ENCODE measurements around the gene PELI1. TPM values are rescaled to one million over a fixed set of nuclear protein-coding genes. Genes with fewer than 3 reads are reported as not detected.

The PELI1 gene
- total RNA-seq, 4 donors from 2014 or later, result 26.2 to 54.7 (median 37.4) TPM

DNA sequence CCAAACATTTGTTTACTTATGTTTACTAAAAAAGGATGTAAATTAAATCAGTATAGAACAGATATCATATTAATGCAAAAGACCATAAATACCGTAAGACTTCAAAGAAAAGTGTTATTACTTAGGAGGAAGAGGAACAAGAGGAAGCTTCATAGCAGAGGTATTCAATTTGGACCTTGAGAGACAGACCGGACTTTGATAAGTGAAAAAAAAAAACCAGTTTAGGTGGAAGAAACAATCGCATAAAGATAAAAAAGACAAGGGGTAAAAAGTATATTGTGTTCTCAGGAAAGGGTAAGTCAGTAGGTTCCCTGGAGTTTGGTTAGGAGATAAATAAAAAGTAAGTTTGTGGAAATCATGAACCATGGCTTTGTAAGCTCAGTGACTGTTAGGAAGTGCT, 17.6 kb downstream of the PELI1 start:
- Histone ChIP-seq H3K27ac (no peak overlapping the region), H3K4me3 (no peak overlapping the region), H3K9me3 (no peaks in the 10 kb centered on the region), H3K36me3 (no peaks in the 10 kb centered on the region), H3K27me3 (no peaks in the 10 kb centered on the region), H3K4me1 (peaks cover 0 to 8% of the 10 kb centered on the region in 2 donors)
- DNase-seq, result no peak
- TF ChIP-seq POLR2A (IDR thresholded peaks at IDR 0.05), result no peak
- TF ChIP-seq, protein P1, sequence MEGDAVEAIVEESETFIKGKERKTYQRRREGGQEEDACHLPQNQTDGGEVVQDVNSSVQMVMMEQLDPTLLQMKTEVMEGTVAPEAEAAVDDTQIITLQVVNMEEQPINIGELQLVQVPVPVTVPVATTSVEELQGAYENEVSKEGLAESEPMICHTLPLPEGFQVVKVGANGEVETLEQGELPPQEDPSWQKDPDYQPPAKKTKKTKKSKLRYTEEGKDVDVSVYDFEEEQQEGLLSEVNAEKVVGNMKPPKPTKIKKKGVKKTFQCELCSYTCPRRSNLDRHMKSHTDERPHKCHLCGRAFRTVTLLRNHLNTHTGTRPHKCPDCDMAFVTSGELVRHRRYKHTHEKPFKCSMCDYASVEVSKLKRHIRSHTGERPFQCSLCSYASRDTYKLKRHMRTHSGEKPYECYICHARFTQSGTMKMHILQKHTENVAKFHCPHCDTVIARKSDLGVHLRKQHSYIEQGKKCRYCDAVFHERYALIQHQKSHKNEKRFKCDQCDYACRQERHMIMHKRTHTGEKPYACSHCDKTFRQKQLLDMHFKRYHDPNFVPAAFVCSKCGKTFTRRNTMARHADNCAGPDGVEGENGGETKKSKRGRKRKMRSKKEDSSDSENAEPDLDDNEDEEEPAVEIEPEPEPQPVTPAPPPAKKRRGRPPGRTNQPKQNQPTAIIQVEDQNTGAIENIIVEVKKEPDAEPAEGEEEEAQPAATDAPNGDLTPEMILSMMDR (IDR thresholded peaks at IDR 0.05), result no peak
- intact Hi-C loops (cut with DNase I; ENCODE audit: low total_unique reads), result no loop called here

DNA sequence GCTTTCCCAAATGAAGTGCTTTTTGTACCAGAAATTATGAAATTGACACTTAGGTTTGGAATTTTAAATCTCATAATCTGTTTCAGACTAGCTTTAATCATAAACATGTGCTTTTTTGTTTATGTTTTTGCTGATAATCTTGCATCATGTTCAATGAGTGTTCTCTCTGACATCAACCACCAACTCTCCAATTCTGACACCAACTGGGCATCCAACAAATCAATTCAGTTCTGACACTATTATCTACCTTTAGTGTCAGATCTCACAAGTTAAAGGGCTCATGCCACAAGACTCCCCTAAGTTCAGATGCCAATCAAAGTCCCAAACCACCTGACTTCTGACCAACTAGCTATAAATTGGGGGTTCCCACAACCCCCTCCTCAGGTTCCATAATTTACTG, 19.6 kb downstream of the PELI1 start:
- H3K27me3 ChIP-seq, result no peaks in the 10 kb centered on the region
- no peak for TF ChIP-seq POLR2A (IDR thresholded peaks at IDR 0.05)
- TF ChIP-seq, protein P1 (IDR thresholded peaks at IDR 0.05), result no peak
- no peaks in the 10 kb centered on the region for H3K36me3 ChIP-seq
- no peaks in the 10 kb centered on the region for H3K9me3 ChIP-seq
- DNase-seq, result no peak
- intact Hi-C loops (cut with DNase I; ENCODE audit: low total_unique reads), result no loop called here
- H3K27ac ChIP-seq, result no peak overlapping the region
- peaks cover 0 to 14% of the 10 kb centered on the region in 2 donors for H3K4me1 ChIP-seq
- no peak overlapping the region for H3K4me3 ChIP-seq

DNA sequence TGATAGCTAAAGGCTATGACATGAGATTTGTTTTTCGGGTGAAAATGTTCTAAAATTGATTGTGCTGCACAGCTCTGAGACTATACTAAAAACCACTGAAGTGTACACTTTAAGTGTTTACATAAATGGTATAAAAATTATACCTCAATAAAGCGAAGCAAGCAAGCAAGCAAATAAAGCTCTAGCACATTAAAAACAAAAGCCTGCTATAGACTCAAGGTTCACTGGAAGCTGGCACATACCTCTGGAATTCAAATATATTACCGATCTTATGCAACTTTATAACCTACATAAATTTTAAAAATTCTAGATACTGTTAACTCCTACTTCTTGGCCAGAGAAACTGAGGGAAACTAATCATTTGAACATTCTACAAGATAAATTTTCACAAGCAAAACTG, 20.1 kb downstream of the PELI1 start:
- intact Hi-C loops (cut with DNase I; ENCODE audit: low total_unique reads), result no loop called here
- H3K36me3 ChIP-seq, result no peaks in the 10 kb centered on the region
- no peak for DNase-seq
- no peak overlapping the region for H3K4me3 ChIP-seq
- no peaks in the 10 kb centered on the region for H3K9me3 ChIP-seq
- no peaks in the 10 kb centered on the region for H3K27me3 ChIP-seq
- TF ChIP-seq, protein P1 (IDR thresholded peaks at IDR 0.05), result no peak
- no peak for TF ChIP-seq POLR2A (IDR thresholded peaks at IDR 0.05)
- no peak overlapping the region for H3K27ac ChIP-seq
- peaks cover 0 to 10% of the 10 kb centered on the region in 2 donors for H3K4me1 ChIP-seq

DNA sequence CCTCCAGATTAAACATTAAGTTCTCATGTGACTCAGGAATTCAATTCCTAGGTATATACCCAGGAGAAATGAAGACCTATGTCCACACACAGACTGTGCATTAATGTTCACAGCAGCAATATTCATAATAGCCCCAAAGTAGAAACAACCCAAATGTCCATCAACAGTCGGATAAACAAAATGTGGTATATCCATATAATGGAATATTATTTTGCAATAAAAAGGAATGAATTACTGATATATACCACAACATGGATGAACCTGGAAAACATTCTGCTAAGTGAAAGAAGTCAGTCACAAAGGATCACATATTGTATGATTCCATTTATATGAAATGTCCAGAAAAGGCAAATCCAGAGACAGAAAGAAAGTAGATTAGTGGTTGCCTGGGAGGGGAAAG, 20.5 kb downstream of the PELI1 start:
- no peak for DNase-seq
- no peak overlapping the region for H3K4me3 ChIP-seq
- H3K4me1 ChIP-seq, result peaks cover 0 to 7% of the 10 kb centered on the region in 2 donors
- no peak overlapping the region for H3K27ac ChIP-seq
- H3K36me3 ChIP-seq, result no peaks in the 10 kb centered on the region
- no peak for TF ChIP-seq POLR2A (IDR thresholded peaks at IDR 0.05)
- TF ChIP-seq, protein P1 (IDR thresholded peaks at IDR 0.05), result no peak
- H3K27me3 ChIP-seq, result no peaks in the 10 kb centered on the region
- intact Hi-C loops (cut with DNase I; ENCODE audit: low total_unique reads), result no loop called here
- no peaks in the 10 kb centered on the region for H3K9me3 ChIP-seq

DNA sequence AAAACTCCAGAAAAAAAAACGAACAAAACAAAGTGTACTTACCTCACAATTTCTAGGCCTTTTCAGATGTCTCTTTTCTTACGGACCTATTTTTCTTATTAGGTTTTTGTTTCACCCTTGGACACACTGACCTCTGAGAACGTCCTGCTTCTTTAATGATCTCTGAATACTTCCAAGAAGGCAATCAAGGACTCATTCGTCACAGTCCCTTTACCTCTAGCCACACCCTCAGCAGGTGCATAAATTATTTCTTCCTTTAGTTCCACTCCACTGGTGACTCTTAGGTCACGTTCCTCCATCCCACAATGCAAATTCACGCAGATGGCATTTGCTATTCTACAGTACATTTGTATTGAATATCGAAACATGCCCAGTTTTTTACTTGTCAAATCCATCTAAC, 21.9 kb downstream of the PELI1 start:
- DNase-seq, result no peak
- no peaks in the 10 kb centered on the region for H3K36me3 ChIP-seq

More for the DNA sequence above, 21.9 kb downstream of the PELI1 start:
- Histone ChIP-seq H3K4me3 (no peak overlapping the region), H3K27ac (no peak overlapping the region), H3K4me1 (peaks cover 0 to 7% of the 10 kb centered on the region in 2 donors), H3K9me3 (no peaks in the 10 kb centered on the region), H3K27me3 (no peaks in the 10 kb centered on the region)
- no peak for TF ChIP-seq POLR2A (IDR thresholded peaks at IDR 0.05)
- TF ChIP-seq, protein P1 (IDR thresholded peaks at IDR 0.05), result no peak
- intact Hi-C loops (cut with DNase I; ENCODE audit: low total_unique reads), result no loop called here

All from uterus (tissue), 4 donors.